ENCODE measurements around the gene WRAP53. TPM values are rescaled to one million over a fixed set of nuclear protein-coding genes. Genes with fewer than 3 reads are reported as not detected.
A peak's percentile ranks its signal among the peaks of the same experiment; 100 is the strongest.

Gene WRAP53
- total RNA-seq, 4 donors from 2014 or later = 3.7 to 33.0 (median 6.0) TPM

- no peaks in the 10 kb centered on the region for H3K36me3 ChIP-seq
- intact Hi-C loops (cut with DNase I; ENCODE audit: low total_unique reads) (no loop called here), in situ Hi-C loops (cut with MboI; ENCODE audit: low pct_ligation_motif_present in 1 of 4, low pct_unique_long_range_greater_than_20kb in 1 of 4, low sequenced_read_pairs in 3 of 4) (no loop called here)
- H3K27me3 ChIP-seq = peaks cover 67% of the 10 kb centered on the region
- WGBS, 2 donors (ENCODE audit: low coverage in 1 of 2) = 68 to 78% methylated on average over 3 to 7 of the region's 7 CpGs
- TF ChIP-seq POLR2AphosphoS5 (IDR thresholded peaks at IDR 0.05) (no peak), CTCF (IDR thresholded peaks at IDR 0.05) (peak in 1 of 5 experiments; percentile 11)
- H3K4me1 ChIP-seq = peaks cover 0 to 1% (median under 1%) of the 10 kb centered on the region in 4 donors
- no peak overlapping the region for H3K27ac ChIP-seq
- no peak overlapping the region for H3K4me3 ChIP-seq
- no peaks in the 10 kb centered on the region for H3K9me3 ChIP-seq
- DNase-seq = no peak
Measured at GRCh38 chr17:7711051-7711755, 22.9 kb downstream of the WRAP53 start.

GRCh38 chr17:7712111-7712771 lies 24.0 kb downstream of the WRAP53 start:
- in situ Hi-C loops (cut with MboI; ENCODE audit: low pct_ligation_motif_present in 1 of 4, low pct_unique_long_range_greater_than_20kb in 1 of 4, low sequenced_read_pairs in 3 of 4) (no loop called here), intact Hi-C loops (cut with DNase I; ENCODE audit: low total_unique reads) (no loop called here)
- Histone ChIP-seq H3K27me3 (peaks cover 65% of the 10 kb centered on the region), H3K9me3 (no peaks in the 10 kb centered on the region), H3K4me3 (no peak overlapping the region), H3K27ac (no peak overlapping the region), H3K36me3 (no peaks in the 10 kb centered on the region), H3K4me1 (peaks cover 9 to 11% (median 9%) of the 10 kb centered on the region in 4 donors)
- TF ChIP-seq EP300 (IDR thresholded peaks at IDR 0.05; ENCODE audit: low read depth) (no peak), POLR2A (IDR thresholded peaks at IDR 0.05) (no peak), CTCF (IDR thresholded peaks at IDR 0.05) (no peak), POLR2AphosphoS5 (IDR thresholded peaks at IDR 0.05) (no peak)
- 24 to 30% methylated on average over 3 to 19 of the region's 19 CpGs for WGBS, 2 donors (ENCODE audit: low coverage in 1 of 2)
- DNase-seq = no peak

GRCh38 chr17:7713782-7714181 lies 25.5 kb downstream of the WRAP53 start:
- Histone ChIP-seq H3K36me3 (no peaks in the 10 kb centered on the region), H3K4me3 (no peak overlapping the region), H3K27me3 (peaks cover 56% of the 10 kb centered on the region), H3K9me3 (no peaks in the 10 kb centered on the region), H3K27ac (no peak overlapping the region), H3K4me1 (peaks cover 9 to 23% (median 18%) of the 10 kb centered on the region in 4 donors)
- in situ Hi-C loops (cut with MboI; ENCODE audit: low pct_ligation_motif_present in 1 of 4, low pct_unique_long_range_greater_than_20kb in 1 of 4, low sequenced_read_pairs in 3 of 4) (no loop called here), intact Hi-C loops (cut with DNase I; ENCODE audit: low total_unique reads) (no loop called here)
- TF ChIP-seq CTCF (IDR thresholded peaks at IDR 0.05) = no peak
- no peak for TF ChIP-seq POLR2AphosphoS5 (IDR thresholded peaks at IDR 0.05)
- no peak for TF ChIP-seq EP300 (IDR thresholded peaks at IDR 0.05; ENCODE audit: low read depth)
- no peak for TF ChIP-seq POLR2A (IDR thresholded peaks at IDR 0.05)
- WGBS, 2 donors (ENCODE audit: low coverage in 1 of 2) = 19% methylated on average over 9 of the region's 9 CpGs; no CpG with 5 or more reads in 1 of the 2 donors
- DNase-seq = no peak

- no peaks in the 10 kb centered on the region for H3K9me3 ChIP-seq
- no peak overlapping the region for H3K27ac ChIP-seq
- in situ Hi-C loops (cut with MboI; ENCODE audit: low pct_ligation_motif_present in 1 of 4, low pct_unique_long_range_greater_than_20kb in 1 of 4, low sequenced_read_pairs in 3 of 4) = no loop called here
- H3K4me3 ChIP-seq = no peak overlapping the region
- H3K36me3 ChIP-seq = no peaks in the 10 kb centered on the region
- DNase-seq = no peak
- peaks cover 9 to 23% (median 18%) of the 10 kb centered on the region in 4 donors for H3K4me1 ChIP-seq
- peaks cover 58% of the 10 kb centered on the region for H3K27me3 ChIP-seq
- WGBS, 2 donors (ENCODE audit: low coverage in 1 of 2) = 60 to 76% methylated on average over 2 to 8 of the region's 10 CpGs
- intact Hi-C loops (cut with DNase I; ENCODE audit: low total_unique reads) = no loop called here
- TF ChIP-seq EP300 (IDR thresholded peaks at IDR 0.05; ENCODE audit: low read depth) (no peak), POLR2A (IDR thresholded peaks at IDR 0.05) (no peak), CTCF (IDR thresholded peaks at IDR 0.05) (no peak), POLR2AphosphoS5 (IDR thresholded peaks at IDR 0.05) (no peak)
Measured at GRCh38 chr17:7714721-7715594, 26.7 kb downstream of the WRAP53 start.

Data from transverse colon (tissue), 4 donors.